Measurements from ENCODE around the gene FAM222A. TPM values are rescaled to one million over a fixed set of nuclear protein-coding genes. Genes with fewer than 3 reads are reported as not detected.
A peak's percentile ranks its signal among the peaks of the same experiment; 100 is the strongest.

FAM222A gene
- total RNA-seq, 1 donor from 2014 or later, result 1.8 TPM

GRCh38 chr12:109793411-109793810, 79.8 kb downstream of the FAM222A start:
- ATAC-seq (no peak), DNase-seq (ENCODE audit: low spot score) (no peak)

DNA sequence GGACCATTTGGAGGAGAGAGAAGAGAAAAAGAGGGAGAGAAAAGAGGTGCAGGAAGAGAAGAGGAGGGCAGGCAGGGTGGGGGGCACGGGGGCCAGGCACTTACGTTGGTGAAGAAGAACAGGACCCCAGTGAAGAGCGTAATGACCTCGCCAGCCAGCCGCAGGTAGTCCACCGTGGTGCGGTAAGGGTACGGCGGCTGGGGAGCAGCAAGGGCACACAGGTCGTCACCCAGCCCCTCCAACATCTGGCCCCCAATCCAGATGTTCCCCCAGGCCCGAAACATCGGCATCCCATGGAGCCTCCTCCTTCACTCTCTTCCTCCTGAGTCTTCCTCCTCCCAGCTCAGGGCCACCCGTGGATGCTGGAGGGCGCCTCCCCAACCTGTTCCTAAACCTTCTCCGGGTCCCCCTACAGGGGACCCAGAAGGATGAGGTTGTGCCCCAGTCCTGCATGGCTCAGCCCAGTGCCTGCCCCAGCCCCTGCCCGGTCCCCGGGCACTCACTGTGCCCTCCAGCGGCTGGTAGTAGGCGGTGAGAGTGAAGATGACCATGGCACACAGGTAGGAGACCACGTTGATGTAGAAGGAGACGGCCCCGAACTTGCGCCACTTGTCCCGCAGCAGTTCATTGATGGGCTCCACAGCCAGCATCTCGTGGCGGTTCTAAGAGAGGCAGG, 80.3 kb downstream of the FAM222A start:
- DNase-seq (ENCODE audit: low spot score) (no peak), ATAC-seq (no peak)

DNA sequence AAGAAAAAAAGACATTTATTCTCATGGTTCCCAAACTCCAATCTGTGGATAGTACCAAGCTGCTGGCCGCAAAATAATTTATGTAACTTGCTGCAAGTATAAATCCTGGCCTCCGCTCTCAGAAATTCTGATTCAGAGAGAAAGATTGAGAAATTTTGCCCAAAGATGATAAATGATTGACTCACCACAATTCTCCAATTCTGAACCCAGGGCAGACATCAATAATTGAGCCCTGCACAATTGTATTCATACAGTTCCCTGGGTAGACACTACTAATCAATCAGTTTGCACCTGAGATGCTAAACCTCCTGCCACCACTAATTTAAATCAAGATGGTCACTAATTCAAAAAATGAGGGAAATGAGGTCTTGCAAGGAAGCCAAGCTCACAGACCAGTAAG, 81.4 kb downstream of the FAM222A start:
- no peak for DNase-seq (ENCODE audit: low spot score)
- ATAC-seq, result no peak

GRCh38 chr12:109796057-109796456, 82.4 kb downstream of the FAM222A start:
- ATAC-seq, result no peak
- DNase-seq (ENCODE audit: low spot score), result no peak

DNA sequence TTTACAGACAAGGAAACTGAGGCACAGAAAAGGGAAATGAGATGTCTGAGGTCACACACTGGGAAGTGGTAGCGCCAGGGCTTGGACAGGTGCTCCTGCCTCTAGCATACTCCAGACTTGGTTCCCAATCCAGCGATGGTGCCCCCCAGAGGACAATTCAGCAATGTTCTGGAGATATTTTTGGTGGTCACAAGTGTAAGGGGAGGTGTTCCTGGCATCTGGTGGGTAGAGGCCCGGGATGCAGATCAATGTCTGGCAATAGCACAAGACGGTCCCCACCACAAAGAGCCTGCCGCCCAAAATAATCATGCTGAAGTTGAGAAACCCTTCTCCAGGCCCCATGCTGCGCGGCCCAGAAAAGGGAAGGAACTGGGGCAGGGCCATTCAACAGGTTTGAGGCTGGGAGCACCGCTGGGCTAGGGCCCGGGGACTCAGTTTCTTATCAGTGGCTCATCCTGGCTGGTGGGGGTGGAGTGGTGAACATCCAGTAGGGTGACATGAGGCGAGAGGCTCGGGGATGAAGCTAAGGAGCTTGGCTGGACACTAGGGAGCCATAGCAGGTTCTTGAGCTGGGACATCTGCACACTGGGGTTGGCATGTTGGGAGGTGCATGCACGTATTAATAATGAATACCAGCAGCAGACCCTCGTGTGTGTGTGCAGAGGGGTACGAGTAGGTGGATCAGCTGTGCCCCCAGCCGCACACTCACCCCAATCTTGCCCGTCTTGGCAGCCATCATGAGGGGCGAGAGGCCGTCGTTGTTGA, 84.5 kb downstream of the FAM222A start:
- DNase-seq (ENCODE audit: low spot score) (no peak), ATAC-seq (no peak)

DNA sequence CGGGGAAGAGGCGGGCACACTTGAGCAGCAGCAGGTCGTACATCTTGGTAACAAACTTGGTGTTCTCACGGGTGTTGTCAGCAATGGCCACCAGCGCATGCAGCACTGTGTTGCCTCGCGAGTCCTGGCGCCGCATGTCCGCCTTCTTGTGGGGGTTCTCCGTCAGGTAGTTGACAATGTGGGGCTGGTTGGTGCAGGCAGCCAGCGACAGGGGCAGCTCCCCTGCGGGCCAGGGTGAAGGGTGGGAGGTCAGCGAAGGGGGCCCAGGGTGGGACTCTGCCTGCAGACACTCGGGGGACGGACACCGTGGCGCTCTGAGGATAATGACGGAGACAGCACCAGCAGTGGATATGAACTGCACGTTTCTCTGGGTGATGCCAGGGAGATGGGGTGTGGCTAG, 85.1 kb downstream of the FAM222A start:
- DNase-seq (ENCODE audit: low spot score) (no peak), ATAC-seq (no peak)

GRCh38 chr12:109800536-109800935, 86.9 kb downstream of the FAM222A start:
- ATAC-seq (no peak), DNase-seq (ENCODE audit: low spot score) (no peak)

DNA sequence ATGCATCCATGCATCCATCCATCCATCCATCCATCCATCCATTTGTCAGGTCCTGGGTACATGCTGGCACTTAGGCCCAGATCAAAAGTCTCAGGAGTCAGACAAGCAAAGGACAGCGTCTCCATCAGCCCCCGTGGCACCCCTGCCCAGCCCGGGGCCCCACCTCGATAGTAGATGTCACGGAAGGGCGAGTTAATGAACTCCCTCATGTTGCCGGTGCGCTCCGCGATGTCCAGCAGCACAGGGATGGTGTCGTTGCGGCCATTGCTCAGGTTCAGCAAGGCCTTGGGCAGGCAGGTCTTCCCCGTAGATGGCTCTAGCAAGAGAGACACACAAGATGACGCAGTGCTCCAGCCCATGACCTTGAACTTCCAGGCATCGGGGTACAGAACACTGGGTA, 89.2 kb downstream of the FAM222A start:
- no peak for ATAC-seq
- no peak for DNase-seq (ENCODE audit: low spot score)

- no peak for ATAC-seq
Measured at GRCh38 chr12:109803678-109804077, 90.1 kb downstream of the FAM222A start.

GRCh38 chr12:109804820-109805761, 91.5 kb downstream of the FAM222A start:
- ATAC-seq, result peak; percentile 94
- peak; percentile 75 for DNase-seq (ENCODE audit: low spot score)

More at GRCh38 chr12:109803678-109804077, 90.1 kb downstream of the FAM222A start:
- DNase-seq (ENCODE audit: low spot score), result no peak

- ATAC-seq, result no peak
- no peak for DNase-seq (ENCODE audit: low spot score)
Measured at GRCh38 chr12:109807954-109808643, 94.5 kb downstream of the FAM222A start.

GRCh38 chr12:109808876-109809646, 95.4 kb downstream of the FAM222A start:
- ATAC-seq (no peak), DNase-seq (ENCODE audit: low spot score) (no peak)

DNA sequence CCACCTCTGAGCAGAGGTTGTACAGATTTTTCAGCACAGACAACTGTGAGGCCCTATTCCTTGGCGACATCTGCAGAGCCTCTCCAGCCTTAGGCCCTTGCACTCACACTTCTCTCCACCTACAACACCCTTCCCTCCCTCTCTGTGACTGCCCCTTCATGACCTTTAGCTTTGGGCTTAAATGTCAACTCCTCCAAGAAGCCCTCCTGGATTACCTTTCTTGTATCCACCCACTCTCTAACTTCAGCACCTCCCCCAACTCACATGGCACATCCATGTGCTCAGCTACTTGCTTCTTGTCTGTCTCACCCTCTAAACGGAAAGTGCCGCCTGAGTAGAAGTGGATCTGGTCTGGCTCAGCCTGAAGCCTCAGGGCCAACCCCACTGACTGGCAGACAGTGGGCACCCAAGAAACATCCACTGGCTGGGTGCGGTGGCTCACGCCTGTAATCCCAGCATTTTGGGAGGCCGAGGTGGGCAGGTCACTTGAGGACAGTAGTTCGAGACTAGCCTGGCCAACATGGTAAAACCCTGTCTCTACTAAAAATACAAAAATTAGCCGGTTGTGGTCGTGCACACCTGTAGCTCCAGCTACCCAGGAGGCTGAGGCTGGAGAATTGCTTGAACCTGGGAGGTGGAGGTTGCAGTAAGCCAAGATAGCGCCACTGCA, 97.5 kb downstream of the FAM222A start:
- DNase-seq (ENCODE audit: low spot score), result no peak
- ATAC-seq, result no peak

DNA sequence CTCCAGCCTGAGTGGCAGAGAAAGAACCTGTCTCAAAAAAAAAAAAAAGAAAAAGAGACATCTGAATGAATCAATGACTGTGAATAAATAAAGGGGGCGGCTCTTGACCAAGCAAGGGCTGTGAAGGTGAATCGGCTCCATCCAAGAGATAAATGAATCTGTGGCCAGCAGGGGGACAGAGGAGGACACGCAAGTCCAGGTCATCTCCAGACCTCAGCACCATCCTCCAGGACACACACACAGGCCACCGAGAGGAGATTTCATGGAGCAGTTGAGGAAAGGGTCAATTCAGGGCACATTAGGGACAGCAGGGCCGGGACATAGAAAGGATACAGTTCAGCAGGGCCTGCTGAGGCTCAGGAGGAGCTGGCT, 98.0 kb downstream of the FAM222A start:
- ATAC-seq (peak; percentile 73), DNase-seq (ENCODE audit: low spot score) (no peak)

DNA sequence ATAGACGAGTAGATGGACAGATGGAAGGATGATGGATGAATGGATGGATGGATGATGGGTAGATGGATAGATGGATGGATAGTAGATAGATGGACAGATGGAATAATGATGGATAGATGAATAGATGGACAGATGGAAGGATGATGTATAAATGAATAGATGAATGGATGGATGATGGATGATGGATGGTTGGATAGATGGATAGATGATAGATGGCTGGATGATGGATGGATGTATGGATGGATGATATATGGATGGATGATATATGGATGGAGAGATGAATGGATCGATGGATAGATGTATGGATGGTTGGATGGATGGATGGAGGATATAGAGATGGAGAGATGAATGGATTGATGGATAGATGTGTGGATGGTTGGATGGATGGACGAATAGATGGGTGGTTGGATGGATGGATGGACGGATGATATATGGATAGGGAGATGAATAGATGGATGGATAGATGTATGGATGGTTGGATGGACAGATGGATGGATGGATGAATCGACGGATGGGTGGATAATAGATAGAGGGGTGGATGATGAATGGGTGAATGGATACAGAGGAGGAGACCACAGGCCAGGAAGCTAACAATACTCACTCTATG, 100.3 kb downstream of the FAM222A start:
- ATAC-seq (no peak), DNase-seq (ENCODE audit: low spot score) (no peak)

GRCh38 chr12:109814600-109815150, 101.0 kb downstream of the FAM222A start:
- DNase-seq (ENCODE audit: low spot score) (no peak), ATAC-seq (no peak)

DNA sequence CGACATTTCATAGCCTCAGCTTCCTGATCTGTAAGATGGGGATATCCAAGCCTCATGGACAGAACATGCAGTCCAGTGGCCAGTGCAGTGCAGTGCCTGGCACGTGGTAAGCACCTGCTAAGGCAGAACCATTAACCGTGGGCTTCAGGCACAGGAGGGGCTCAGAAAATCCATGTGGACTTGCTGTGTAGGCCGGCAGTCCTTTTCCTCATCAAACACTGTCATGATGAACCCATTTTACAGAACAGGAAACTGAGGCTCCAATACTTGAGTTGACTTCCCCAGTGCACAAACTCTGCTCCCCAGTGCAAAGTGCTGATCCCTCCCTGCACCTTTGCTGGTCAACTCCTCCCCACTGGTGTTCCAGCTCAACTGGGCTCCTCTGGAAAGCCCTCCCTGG, 101.6 kb downstream of the FAM222A start:
- ATAC-seq, result no peak
- no peak for DNase-seq (ENCODE audit: low spot score)

GRCh38 chr12:109815757-109816617, 102.4 kb downstream of the FAM222A start:
- DNase-seq (ENCODE audit: low spot score), result no peak
- peak; percentile 47 for ATAC-seq

All from left lobe of liver (tissue), 2 donors.